ENCODE results near the gene TXNRD2.

TXNRD2 gene

DNA sequence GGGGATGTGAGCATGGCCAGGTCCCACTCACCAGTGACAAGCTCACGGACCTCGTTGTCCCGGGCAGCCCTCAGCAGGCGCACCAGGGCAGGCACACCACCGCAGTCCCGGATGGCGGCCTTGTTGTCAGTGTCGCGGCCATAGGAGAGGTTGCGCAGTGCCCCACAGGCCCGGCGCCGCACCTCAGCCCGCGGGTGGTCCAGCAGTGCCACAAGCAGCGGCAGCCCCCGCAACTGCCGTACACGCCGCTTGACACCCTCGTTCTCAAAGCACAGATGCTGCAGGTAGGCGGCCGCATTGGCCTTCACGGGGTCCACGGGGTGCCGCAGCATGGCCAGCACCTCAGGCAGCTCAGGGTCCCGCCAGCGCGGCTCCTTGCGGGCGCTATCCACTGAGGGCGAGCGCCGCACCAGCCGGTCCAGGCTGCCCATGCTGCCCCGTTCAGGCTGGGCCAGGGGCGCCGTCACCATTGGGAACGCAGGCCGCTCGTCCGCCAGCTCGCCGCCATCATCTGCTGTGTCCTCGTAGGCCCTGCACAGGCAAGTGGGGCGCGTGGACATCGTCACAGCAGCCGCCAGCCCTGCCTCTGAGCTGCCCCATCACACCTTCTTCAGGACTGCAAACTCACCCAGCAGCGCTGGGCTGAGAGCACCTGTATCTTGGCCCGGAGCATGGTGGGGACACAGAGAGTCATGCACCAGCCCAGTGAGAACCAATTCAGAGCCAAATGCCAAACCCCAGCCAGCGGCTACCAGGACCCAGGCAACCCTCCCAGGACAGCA lies 38.3 kb upstream of the TXNRD2 start:
- DNase-seq = no peak

DNA sequence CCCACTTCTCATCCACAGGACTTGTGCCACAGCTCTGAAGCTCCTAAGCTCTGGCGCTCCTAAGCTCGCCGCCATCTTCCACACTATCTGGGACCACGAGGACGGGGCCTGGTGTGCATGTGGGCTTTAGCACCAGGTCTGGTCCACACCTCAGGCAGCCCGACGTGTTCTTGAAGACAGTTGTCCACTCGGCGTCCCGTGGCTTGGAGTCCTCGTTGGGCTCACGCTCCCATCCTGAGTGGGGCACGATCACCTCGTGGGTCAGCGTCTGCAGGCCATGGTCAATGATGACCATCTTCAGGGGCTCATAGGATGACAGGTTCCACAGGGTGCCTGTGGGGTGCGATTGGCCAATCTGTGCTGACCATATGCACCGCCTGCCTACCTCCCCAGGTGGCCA lies 37.1 kb upstream of the TXNRD2 start:
- no peak for DNase-seq

DNA sequence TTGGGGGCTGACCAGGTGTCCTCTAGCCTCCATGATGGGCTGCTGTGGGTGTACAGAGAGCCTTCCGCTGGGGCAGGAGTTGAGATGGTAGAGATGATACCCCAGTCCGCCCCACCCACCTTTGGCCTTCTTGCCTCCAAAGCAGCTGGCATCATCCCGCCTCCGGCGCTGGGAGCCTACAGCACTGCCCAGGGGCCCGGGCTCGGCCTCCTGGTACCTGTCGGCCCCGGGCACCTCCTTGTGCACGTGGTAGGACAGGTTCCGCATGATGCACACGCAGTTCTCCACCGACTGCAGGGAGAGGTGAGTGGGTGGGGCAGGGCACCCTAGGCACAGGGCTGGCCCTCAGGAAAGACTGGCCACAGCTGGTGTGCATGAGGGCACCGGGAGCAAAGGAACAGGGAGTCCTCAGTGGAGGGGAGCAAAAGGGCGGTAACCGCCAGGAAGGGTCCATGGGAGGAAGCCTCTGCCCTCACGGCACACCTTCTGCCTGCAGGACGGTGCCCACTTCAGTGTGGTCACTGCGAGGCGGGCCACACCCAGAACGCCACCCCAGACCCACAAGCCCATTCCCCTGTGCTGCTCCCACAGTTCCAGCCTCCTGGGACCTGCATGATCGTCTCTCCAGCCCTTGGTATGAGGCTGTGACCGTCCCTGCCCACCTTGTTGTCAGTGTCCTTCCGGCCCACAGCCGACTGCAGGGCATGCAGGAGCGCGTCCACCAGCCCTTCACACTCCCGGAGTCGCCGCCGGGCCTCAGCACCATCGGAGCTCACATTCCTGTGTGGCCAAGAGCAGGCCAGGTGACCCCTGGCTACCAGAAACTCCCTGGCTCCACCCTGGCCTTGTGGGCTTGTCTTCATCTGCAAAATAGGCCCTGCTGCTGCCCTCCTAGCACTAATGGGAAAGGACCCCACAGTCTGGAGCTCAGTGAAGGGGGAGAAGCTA lies 36.0 kb upstream of the TXNRD2 start:
- no peak for DNase-seq

- no peak for DNase-seq
Measured at GRCh38 chr22:19976671-19977070, 35.1 kb upstream of the TXNRD2 start.

GRCh38 chr22:19975707-19976035 lies 34.1 kb upstream of the TXNRD2 start:
- DNase-seq = no peak

DNA sequence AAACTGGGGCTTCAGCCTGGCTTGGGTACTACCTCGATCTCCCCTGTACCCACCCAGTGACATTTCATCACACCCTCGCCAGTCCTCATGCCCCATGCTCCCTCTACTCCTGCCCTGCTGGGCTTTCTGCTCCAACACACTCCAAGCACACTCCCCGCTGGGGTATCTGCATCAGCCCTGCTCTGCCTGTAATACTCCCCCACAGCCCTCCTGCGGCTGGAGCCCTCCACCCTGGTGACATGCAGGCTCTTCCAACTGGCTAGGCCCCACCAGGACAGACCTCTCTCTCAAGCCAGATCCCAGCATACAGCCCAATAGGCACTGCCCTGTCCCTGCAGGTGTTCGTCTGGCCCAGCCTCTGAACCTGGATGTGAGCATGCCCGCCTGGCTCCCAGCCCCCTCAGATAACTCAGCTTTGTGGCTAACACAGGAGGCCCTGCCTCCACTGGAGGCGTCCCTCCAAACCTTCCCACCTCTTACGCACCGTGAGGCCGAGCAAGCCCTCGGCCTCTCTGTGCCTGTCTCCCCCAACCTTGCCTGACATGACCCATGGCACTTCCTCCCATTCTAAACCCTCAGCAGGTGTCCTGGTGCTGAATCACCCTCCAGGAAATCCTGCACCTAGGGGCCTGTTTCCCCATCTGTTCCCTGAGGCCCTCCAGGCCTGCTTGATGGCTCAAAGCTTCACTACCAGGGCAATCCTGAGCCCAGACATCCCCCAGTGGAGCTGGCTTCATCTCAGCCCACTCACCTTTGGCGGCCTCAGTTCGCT lies 33.5 kb upstream of the TXNRD2 start:
- peak; percentile 57 for DNase-seq

- DNase-seq = peak; percentile 90
Measured at GRCh38 chr22:19974268-19974861, 32.7 kb upstream of the TXNRD2 start.

DNA sequence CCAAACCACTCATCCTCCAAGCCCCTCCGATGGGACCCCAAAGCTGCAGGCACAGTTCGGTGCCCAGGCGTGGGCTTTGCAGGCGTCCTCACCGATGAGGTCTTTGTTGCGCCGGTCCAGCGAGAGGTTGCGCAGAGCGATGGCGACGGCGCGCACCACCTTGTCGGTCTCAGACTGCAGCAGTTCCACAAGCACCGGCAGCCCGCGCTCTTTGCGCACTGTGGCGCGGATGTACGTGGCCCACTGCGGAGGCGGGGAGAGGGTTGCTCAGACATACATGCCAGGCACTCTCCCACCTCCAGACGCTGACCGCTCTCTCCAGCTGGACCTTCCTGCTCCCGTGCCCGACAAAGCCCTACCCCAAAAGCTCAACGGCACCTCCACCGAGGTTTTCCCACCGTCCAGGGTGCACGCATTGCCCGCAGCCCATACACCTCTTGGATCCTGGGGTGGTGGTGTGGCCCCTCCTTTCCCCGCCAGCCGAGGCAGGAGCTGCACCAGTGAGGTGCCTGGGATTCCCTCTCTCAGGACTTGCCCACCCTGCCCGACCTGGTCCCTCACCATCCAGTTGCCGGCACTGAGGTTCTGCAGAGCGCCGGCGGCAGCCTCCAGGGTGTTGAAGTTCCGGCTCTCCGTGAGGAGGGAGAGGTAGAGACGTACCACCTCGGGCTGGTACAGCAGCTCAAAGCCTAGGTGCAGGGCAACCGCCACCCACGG lies 32.1 kb upstream of the TXNRD2 start:
- DNase-seq = no peak

DNA sequence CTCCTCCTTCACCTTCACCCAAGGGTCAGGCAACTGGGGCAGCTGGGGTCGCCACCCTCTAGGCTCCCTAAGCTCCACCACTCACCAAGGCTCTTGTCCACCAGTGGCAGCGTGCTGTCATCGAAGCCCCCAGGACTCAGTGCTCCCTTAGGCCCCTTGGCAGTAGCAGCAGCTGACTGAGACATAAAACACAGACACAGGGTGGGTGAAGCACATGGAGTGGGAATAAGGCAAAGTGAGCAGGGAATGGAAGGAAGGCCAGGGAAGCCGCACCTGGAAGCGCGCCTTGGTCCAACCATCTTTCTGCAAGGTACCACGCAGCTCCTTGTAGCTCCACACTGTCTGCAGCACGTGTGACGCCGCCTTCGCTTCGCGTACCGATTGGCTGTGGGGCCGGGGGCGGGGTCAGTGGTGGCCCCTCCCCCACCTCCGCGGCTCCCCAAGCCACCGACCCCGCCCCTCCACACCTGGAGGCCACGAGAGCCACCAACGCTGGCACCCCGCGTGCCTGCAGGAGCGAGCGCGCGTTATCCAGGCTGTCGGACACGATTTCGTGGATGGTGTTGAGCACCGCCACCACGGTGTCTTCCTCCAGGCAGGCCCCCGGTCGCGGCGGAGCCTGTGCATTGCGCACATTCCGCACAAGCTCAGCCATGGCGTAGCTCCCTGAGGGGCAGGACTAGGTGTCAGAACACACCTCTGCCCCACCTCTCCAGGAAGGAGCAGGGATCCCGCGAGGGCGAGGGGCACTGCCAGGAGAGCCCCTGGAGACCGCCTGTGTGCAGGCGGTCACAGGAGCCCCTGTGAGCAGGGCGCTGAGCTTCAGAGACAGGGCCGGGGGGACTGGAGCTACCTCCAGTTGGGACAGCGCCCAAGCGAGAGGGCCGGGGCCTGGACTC lies 31.3 kb upstream of the TXNRD2 start:
- DNase-seq = no peak

GRCh38 chr22:19972251-19972650 lies 30.6 kb upstream of the TXNRD2 start:
- DNase-seq = no peak

- DNase-seq = peak; percentile 41
Measured at GRCh38 chr22:19971276-19972124, 29.9 kb upstream of the TXNRD2 start.

DNA sequence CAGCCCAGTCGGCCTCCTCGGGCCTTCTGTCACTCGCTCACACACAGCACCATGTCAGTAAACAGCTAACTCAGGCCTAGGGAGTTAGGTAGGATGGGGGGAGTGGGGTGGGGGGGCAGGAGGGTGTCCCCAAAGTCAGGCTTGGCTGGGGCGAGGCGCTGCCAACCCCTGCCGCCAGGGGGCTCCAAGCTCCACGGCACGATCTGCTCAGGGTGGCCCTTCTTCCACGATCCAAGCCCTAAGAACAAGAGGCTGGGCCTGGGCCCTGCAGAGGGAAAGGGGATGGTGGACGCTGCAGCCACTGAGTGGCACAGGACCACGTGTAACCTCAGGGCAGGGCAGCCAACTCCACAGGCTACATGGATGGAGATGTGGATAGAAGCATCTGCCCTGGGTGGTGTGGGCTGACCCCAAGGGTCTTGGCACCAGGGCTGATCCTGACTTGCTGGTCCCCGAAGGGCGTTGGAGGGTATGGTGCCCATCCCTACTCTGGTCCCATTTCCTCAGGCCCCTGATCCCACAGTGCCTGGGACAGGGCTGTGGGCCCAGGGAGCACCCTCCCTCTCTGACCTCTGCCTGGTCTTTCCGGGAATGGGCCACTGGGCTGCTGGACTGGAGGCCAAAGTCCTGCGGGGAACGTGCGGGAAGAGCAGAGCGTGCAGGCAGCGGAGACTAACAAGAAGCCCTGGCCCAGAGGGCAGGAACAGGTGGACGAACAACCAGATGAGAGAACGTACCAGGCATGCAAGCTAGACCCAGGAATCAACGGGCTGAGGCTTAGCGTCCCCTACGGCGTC lies 29.1 kb upstream of the TXNRD2 start:
- peak; percentile 86 for DNase-seq

- no peak for DNase-seq
Measured at GRCh38 chr22:19970031-19970478, 28.4 kb upstream of the TXNRD2 start.

- DNase-seq = no peak
Measured at GRCh38 chr22:19969141-19969928, 27.7 kb upstream of the TXNRD2 start.

DNA sequence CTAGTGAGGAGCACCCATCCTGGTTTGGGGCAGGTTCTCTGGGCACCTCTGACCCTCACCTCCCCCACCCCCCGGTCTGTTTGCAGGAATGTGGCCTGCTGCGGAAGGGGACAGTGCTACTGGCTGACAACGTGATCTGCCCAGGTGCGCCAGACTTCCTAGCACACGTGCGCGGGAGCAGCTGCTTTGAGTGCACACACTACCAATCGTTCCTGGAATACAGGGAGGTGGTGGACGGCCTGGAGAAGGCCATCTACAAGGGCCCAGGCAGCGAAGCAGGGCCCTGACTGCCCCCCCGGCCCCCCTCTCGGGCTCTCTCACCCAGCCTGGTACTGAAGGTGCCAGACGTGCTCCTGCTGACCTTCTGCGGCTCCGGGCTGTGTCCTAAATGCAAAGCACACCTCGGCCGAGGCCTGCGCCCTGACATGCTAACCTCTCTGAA lies 26.9 kb upstream of the TXNRD2 start:
- no peak for DNase-seq

GRCh38 chr22:19967850-19968449 lies 26.3 kb upstream of the TXNRD2 start:
- no peak for DNase-seq

DNA sequence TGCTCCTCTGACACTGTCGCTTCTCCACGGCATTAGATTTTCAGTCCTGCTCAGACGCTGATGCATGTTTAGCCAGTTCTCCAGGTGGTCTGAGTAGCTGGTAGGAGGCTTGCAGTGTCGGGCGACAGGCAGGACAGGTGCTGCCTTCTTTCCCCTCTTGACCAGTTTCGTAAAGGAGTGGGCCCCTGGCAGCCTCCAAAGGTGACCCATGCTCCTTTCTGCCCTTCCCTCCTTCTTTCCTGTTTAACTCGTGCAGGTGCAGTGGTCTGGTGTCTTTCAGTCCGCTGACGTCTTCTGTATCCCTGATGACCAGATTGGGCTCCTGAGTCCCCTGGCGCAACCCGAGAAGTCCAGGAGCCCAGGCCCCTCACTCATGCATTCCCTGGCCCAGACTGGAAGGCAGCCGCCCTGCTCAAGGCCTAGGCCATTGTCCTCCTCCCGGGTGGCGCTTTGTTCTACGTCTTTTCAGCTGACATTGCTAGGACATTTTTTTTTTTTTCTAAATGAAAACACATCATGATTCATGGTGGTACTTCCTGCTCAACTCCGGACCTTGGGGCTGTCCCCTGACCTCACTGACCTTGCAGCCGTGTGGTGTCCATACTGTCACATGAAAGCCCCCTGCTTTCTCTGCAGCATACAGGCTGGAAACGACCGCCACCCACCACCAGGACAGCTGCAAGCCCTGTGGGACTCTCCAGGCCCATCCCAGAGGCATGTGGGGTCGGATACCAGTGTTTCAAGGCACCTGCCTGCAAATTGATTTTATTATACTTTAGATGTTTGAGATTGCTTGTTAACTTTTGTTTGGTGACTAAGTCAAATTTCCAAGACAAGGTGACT lies 25.5 kb upstream of the TXNRD2 start:
- DNase-seq = no peak
